Measurements from ENCODE around the gene NXF1.

- TF ChIP-seq EZH2 (IDR thresholded peaks at IDR 0.05; ENCODE audit: borderline replicate concordance, low read length) (no peak), CTCF (IDR thresholded peaks at IDR 0.05; ENCODE audit: low read length) (no peak)
Observed at GRCh38 chr11:62839050-62839945, 34.1 kb upstream of the NXF1 start, which contains the start of gene WDR74.
